Activated CD4-positive, alpha-beta memory T cell treated with anti-CD3 and anti-CD28 coated beads for 36 hours (primary cell): ENCODE measurements around the gene FADD. TPM values are rescaled to one million over a fixed set of nuclear protein-coding genes. Genes with fewer than 3 reads are reported as not detected.

Experiments
- CTCF ChIA-PET: fragments of 350-600 bp; sonication (Branson Sonifier 250); formaldehyde crosslinking; loops from one replicate; lab custom pipeline; 2021; ENCODE audit warnings: antibody characterized with exemption, inconsistent platforms; lab: Charles Lee
- POLR2A ChIA-PET: fragments of 350-600 bp; sonication (Branson Sonifier 250); formaldehyde crosslinking; loops from one replicate; lab custom pipeline; 2021; ENCODE audit warnings: antibody characterized with exemption; lab: Charles Lee
- DNase-seq: peaks from one replicate; pipeline ENCODE4 v3.0.0-alpha.2; 2020
- H3K27ac Mint-ChIP-seq: one replicate; pipeline ENCODE4 v1.8.0; 2021; ENCODE audit warnings: mixed read lengths
- H3K27me3 Mint-ChIP-seq: one replicate; pipeline ENCODE4 v1.8.0; 2021; ENCODE audit warnings: mixed read lengths
- H3K36me3 Mint-ChIP-seq: one replicate; pipeline ENCODE4 v1.8.0; 2021; ENCODE audit warnings: mixed read lengths
- H3K4me1 Mint-ChIP-seq: one replicate; pipeline ENCODE4 v1.8.0; 2021; ENCODE audit warnings: low read depth, mixed read lengths
- H3K4me3 Mint-ChIP-seq: one replicate; pipeline ENCODE4 v1.8.0; 2021; ENCODE audit warnings: mild to moderate bottlenecking, mixed read lengths
- H3K9me3 Mint-ChIP-seq: one replicate; pipeline ENCODE4 v1.8.0; 2021; ENCODE audit warnings: mixed read lengths
- intact Hi-C: fragments of 100-400 bp; cut with micrococcal nuclease; formaldehyde crosslinking; loops from one replicate; pipeline ENCODE4 v1.15.1; 2023
- total RNA-seq, 2 experiments: library from RNA; stranded (reverse); gene quantifications; one replicate each; pipeline ENCODE4 v1.2.3, GENCODE V29; 2021

The FADD gene
- total RNA-seq, 2 experiments from 2014 or later: 31.8 to 33.9 TPM

GRCh38 chr11:70229737-70230136, 26.6 kb downstream of the FADD start:
- H3K4me3 Mint-ChIP-seq: no peak overlapping the region
- no peak for DNase-seq
- POLR2A ChIA-PET: no interaction called here
- H3K27ac Mint-ChIP-seq: no peak overlapping the region
- H3K27me3 Mint-ChIP-seq: peaks cover 2% of the 10 kb centered on the region
- no peaks in the 10 kb centered on the region for H3K4me1 Mint-ChIP-seq
- intact Hi-C loops: no loop called here
- H3K36me3 Mint-ChIP-seq: no peaks in the 10 kb centered on the region
- CTCF ChIA-PET: no interaction called here
- H3K9me3 Mint-ChIP-seq: no peaks in the 10 kb centered on the region

- H3K27me3 Mint-ChIP-seq: peaks cover 2% of the 10 kb centered on the region
- no peaks in the 10 kb centered on the region for H3K9me3 Mint-ChIP-seq
- no peak overlapping the region for H3K4me3 Mint-ChIP-seq
- H3K4me1 Mint-ChIP-seq: no peaks in the 10 kb centered on the region
- POLR2A ChIA-PET: no interaction called here
- no peak overlapping the region for H3K27ac Mint-ChIP-seq
- CTCF ChIA-PET: no interaction called here
- DNase-seq: no peak
- intact Hi-C loops: no loop called here
- H3K36me3 Mint-ChIP-seq: no peaks in the 10 kb centered on the region
These were observed 27.2 kb downstream of the FADD start for GRCh38 chr11:70230151-70230839.

GRCh38 chr11:70230840-70231710, 28.0 kb downstream of the FADD start:
- POLR2A ChIA-PET: no interaction called here
- no peaks in the 10 kb centered on the region for H3K9me3 Mint-ChIP-seq

GRCh38 chr11:70233034-70233433, 29.9 kb downstream of the FADD start:
- H3K27ac Mint-ChIP-seq: no peak overlapping the region
- no peaks in the 10 kb centered on the region for H3K4me1 Mint-ChIP-seq
- ChIA-PET CTCF (no interaction called here), POLR2A (interaction anchor here (0.6 kb wide), 1 partner anchor 57 kb away, joined by 3 read pairs; no protein-coding TSS in a partner anchor)
- H3K4me3 Mint-ChIP-seq: no peak overlapping the region
- H3K27me3 Mint-ChIP-seq: peaks cover 2% of the 10 kb centered on the region
- no peak for DNase-seq
- no peaks in the 10 kb centered on the region for H3K9me3 Mint-ChIP-seq
- intact Hi-C loops: no loop called here
- no peaks in the 10 kb centered on the region for H3K36me3 Mint-ChIP-seq

More at GRCh38 chr11:70230840-70231710, 28.0 kb downstream of the FADD start:
- no peaks in the 10 kb centered on the region for H3K36me3 Mint-ChIP-seq
- H3K27me3 Mint-ChIP-seq: peaks cover 2% of the 10 kb centered on the region
- no peaks in the 10 kb centered on the region for H3K4me1 Mint-ChIP-seq
- intact Hi-C loops: no loop called here
- H3K27ac Mint-ChIP-seq: no peak overlapping the region
- CTCF ChIA-PET: no interaction called here
- DNase-seq: no peak
- H3K4me3 Mint-ChIP-seq: no peak overlapping the region

GRCh38 chr11:70233511-70233934, 30.4 kb downstream of the FADD start:
- Mint-ChIP-seq H3K36me3 (no peaks in the 10 kb centered on the region), H3K9me3 (no peaks in the 10 kb centered on the region), H3K4me3 (no peak overlapping the region), H3K27ac (no peak overlapping the region), H3K4me1 (no peaks in the 10 kb centered on the region), H3K27me3 (peaks cover 2% of the 10 kb centered on the region)
- ChIA-PET POLR2A (interaction anchor here (0.6 kb wide), 1 partner anchor 56 kb away, joined by 3 read pairs; no protein-coding TSS in a partner anchor), CTCF (no interaction called here)
- no peak for DNase-seq
- intact Hi-C loops: no loop called here

GRCh38 chr11:70233962-70234361, 30.9 kb downstream of the FADD start:
- Mint-ChIP-seq H3K27ac (no peak overlapping the region), H3K4me1 (no peaks in the 10 kb centered on the region), H3K27me3 (peaks cover 2% of the 10 kb centered on the region), H3K4me3 (no peak overlapping the region), H3K36me3 (no peaks in the 10 kb centered on the region), H3K9me3 (no peaks in the 10 kb centered on the region)
- intact Hi-C loops: no loop called here
- no peak for DNase-seq
- CTCF ChIA-PET: no interaction called here
- POLR2A ChIA-PET: no interaction called here

GRCh38 chr11:70240337-70240736, 37.2 kb downstream of the FADD start:
- Mint-ChIP-seq H3K36me3 (no peaks in the 10 kb centered on the region), H3K4me3 (no peak overlapping the region), H3K4me1 (no peaks in the 10 kb centered on the region), H3K9me3 (no peaks in the 10 kb centered on the region), H3K27me3 (peaks cover 5% of the 10 kb centered on the region), H3K27ac (no peak overlapping the region)
- DNase-seq: no peak
- ChIA-PET POLR2A (interaction anchor here (0.6 kb wide), 1 partner anchor 54 kb away, joined by 3 read pairs; no protein-coding TSS in a partner anchor), CTCF (no interaction called here)
- intact Hi-C loops: no loop called here

- Mint-ChIP-seq H3K9me3 (no peaks in the 10 kb centered on the region), H3K4me1 (no peaks in the 10 kb centered on the region), H3K4me3 (no peak overlapping the region), H3K36me3 (no peaks in the 10 kb centered on the region), H3K27ac (no peak overlapping the region), H3K27me3 (peaks cover 5% of the 10 kb centered on the region)
- CTCF ChIA-PET: no interaction called here
- DNase-seq: no peak
- POLR2A ChIA-PET: no interaction called here
- intact Hi-C loops: no loop called here
These were observed 38.6 kb downstream of the FADD start for GRCh38 chr11:70241709-70242108.

GRCh38 chr11:70242885-70243284, 39.8 kb downstream of the FADD start:
- Mint-ChIP-seq H3K36me3 (no peaks in the 10 kb centered on the region), H3K4me3 (no peak overlapping the region), H3K4me1 (peaks cover 8% of the 10 kb centered on the region), H3K9me3 (peaks cover 3% of the 10 kb centered on the region), H3K27ac (no peak overlapping the region), H3K27me3 (peaks cover 5% of the 10 kb centered on the region)
- ChIA-PET POLR2A (no interaction called here), CTCF (no interaction called here)
- intact Hi-C loops: no loop called here
- no peak for DNase-seq

- no peak for DNase-seq
- Mint-ChIP-seq H3K27ac (no peak overlapping the region), H3K9me3 (peaks cover 3% of the 10 kb centered on the region), H3K27me3 (peaks cover 5% of the 10 kb centered on the region), H3K4me1 (peaks cover 8% of the 10 kb centered on the region), H3K4me3 (no peak overlapping the region), H3K36me3 (no peaks in the 10 kb centered on the region)
- ChIA-PET CTCF (interaction anchor here (0.6 kb wide), 1 partner anchor 10 kb away, joined by 5 read pairs; no protein-coding TSS in a partner anchor), POLR2A (no interaction called here)
- intact Hi-C loops: no loop called here
These were observed 41.0 kb downstream of the FADD start for GRCh38 chr11:70243912-70244652.

- H3K27ac Mint-ChIP-seq: no peak overlapping the region
- CTCF ChIA-PET: interaction anchor here (0.6 kb wide), 1 partner anchor 9 kb away, joined by 5 read pairs; no protein-coding TSS in a partner anchor
- peaks cover 3% of the 10 kb centered on the region for H3K9me3 Mint-ChIP-seq
- H3K4me3 Mint-ChIP-seq: no peak overlapping the region
- no peak for DNase-seq
- no peaks in the 10 kb centered on the region for H3K36me3 Mint-ChIP-seq
- POLR2A ChIA-PET: no interaction called here
- intact Hi-C loops: no loop called here
- peaks cover 8% of the 10 kb centered on the region for H3K4me1 Mint-ChIP-seq
- H3K27me3 Mint-ChIP-seq: peaks cover 5% of the 10 kb centered on the region
These were observed 41.6 kb downstream of the FADD start for GRCh38 chr11:70244698-70245097.

- Mint-ChIP-seq H3K27ac (no peak overlapping the region), H3K4me1 (peaks cover 8% of the 10 kb centered on the region)
These were observed 43.1 kb downstream of the FADD start for GRCh38 chr11:70246196-70246595.

More at GRCh38 chr11:70246196-70246595, 43.1 kb downstream of the FADD start:
- H3K27me3 Mint-ChIP-seq: peaks cover 5% of the 10 kb centered on the region
- ChIA-PET CTCF (no interaction called here), POLR2A (no interaction called here)
- no peak overlapping the region for H3K4me3 Mint-ChIP-seq
- H3K36me3 Mint-ChIP-seq: no peaks in the 10 kb centered on the region
- no peak for DNase-seq
- peaks cover 3% of the 10 kb centered on the region for H3K9me3 Mint-ChIP-seq
- intact Hi-C loops: no loop called here
